Measurements from ENCODE around the gene OR2L2.

Gene OR2L2

GRCh38 chr1:248013229-248013710 is 16.6 kb upstream of the OR2L2 start, which contains the start of gene OR2L5:
OR2L5 (plus strand) TSS chr1:248013660; CDS start chr1:248021948, 8,288 bp downstream.
- H3K4me3 ChIP-seq (ENCODE audit: low read depth, low read length) = no peak within 1 kb of the TSS
- no peaks in the 10 kb centered on the region for H3K4me1 ChIP-seq
- TF ChIP-seq CTCF (IDR thresholded peaks at IDR 0.05; ENCODE audit: low read depth, low read length) = no peak
- H3K27me3 ChIP-seq = no peaks in the 10 kb centered on the region
- no peak for DNase-seq
- H3K36me3 ChIP-seq = no peaks in the 10 kb centered on the region
- no peaks in the 10 kb centered on the region; the same call in 1 of the 2 replicates for H3K9me3 ChIP-seq

- H3K27me3 ChIP-seq = no peaks in the 10 kb centered on the region
- H3K36me3 ChIP-seq = no peaks in the 10 kb centered on the region
- no peaks in the 10 kb centered on the region for H3K4me1 ChIP-seq
- no peak overlapping the region for H3K4me3 ChIP-seq (ENCODE audit: low read depth, low read length)
- TF ChIP-seq CTCF (IDR thresholded peaks at IDR 0.05; ENCODE audit: low read depth, low read length) = no peak
- DNase-seq = no peak
- H3K9me3 ChIP-seq = no peaks in the 10 kb centered on the region
Observed at GRCh38 chr1:248015803-248016202, 14.1 kb upstream of the OR2L2 start.

- Histone ChIP-seq H3K4me1 (no peaks in the 10 kb centered on the region), H3K27me3 (no peaks in the 10 kb centered on the region), H3K9me3 (no peaks in the 10 kb centered on the region), H3K4me3 (ENCODE audit: low read depth, low read length) (no peak overlapping the region), H3K36me3 (no peaks in the 10 kb centered on the region)
- no peak for DNase-seq
- TF ChIP-seq CTCF (IDR thresholded peaks at IDR 0.05; ENCODE audit: low read depth, low read length) = no peak
Observed at GRCh38 chr1:248045209-248045608, 15.3 kb downstream of the OR2L2 start.

GRCh38 chr1:248046536-248046935 is 16.7 kb downstream of the OR2L2 start, which contains the start of gene OR2L3:
OR2L3 (plus strand) TSS chr1:248046836; CDS start chr1:248060682, 13,846 bp downstream.
- Histone ChIP-seq H3K27me3 (no peaks in the 10 kb centered on the region), H3K9me3 (no peaks in the 10 kb centered on the region), H3K4me1 (no peaks in the 10 kb centered on the region), H3K36me3 (no peaks in the 10 kb centered on the region), H3K4me3 (ENCODE audit: low read depth, low read length) (no peak within 1 kb of the TSS)
- DNase-seq = no peak
- no peak for TF ChIP-seq CTCF (IDR thresholded peaks at IDR 0.05; ENCODE audit: low read depth, low read length)

- H3K9me3 ChIP-seq = no peaks in the 10 kb centered on the region
- no peak for TF ChIP-seq CTCF (IDR thresholded peaks at IDR 0.05; ENCODE audit: low read depth, low read length)
Observed at GRCh38 chr1:248047008-248047407, 17.1 kb downstream of the OR2L2 start.

GRCh38 chr1:248054671-248055070 is 24.8 kb downstream of the OR2L2 start:
- no peaks in the 10 kb centered on the region for H3K27me3 ChIP-seq
- no peaks in the 10 kb centered on the region; the same call in 1 of the 2 replicates for H3K9me3 ChIP-seq
- no peaks in the 10 kb centered on the region for H3K36me3 ChIP-seq
- H3K4me1 ChIP-seq = no peaks in the 10 kb centered on the region
- H3K4me3 ChIP-seq (ENCODE audit: low read depth, low read length) = no peak overlapping the region
- no peak for TF ChIP-seq CTCF (IDR thresholded peaks at IDR 0.05; ENCODE audit: low read depth, low read length)
- DNase-seq = no peak

More at GRCh38 chr1:248047008-248047407, 17.1 kb downstream of the OR2L2 start:
- Histone ChIP-seq H3K36me3 (no peaks in the 10 kb centered on the region), H3K27me3 (no peaks in the 10 kb centered on the region), H3K4me3 (ENCODE audit: low read depth, low read length) (no peak overlapping the region), H3K4me1 (no peaks in the 10 kb centered on the region)
- DNase-seq = no peak

All from BE2C (cell line).